Measurements from ENCODE around the gene ALK. TPM values are rescaled to one million over a fixed set of nuclear protein-coding genes. Genes with fewer than 3 reads are reported as not detected.

Gene ALK
- total RNA-seq, 2 donors from 2014 or later, result 0.16 to 0.26 TPM

DNA sequence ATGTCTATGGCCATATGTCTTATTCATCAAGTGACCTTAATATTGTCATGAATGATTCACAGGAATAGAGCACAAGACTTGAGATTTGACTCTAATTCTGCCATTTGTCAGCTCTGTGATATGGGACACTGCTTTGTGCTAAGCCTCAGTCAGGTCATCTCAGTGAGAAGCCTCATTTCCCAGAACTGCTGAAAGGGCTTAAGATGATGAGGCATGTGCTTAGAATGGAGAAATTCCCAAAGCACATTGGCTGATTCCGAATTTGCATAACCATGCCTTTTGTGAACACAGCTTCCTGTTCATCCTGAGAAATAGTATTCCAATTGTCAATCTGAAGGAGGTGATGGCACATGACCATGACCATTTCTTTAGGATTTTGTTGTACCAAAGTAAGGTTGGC lies 218.1 kb downstream of the ALK start:
- Histone ChIP-seq H3K4me1 (no peaks in the 10 kb centered on the region), H3K27me3 (no peaks in the 10 kb centered on the region), H3K27ac (no peak overlapping the region), H3K9me3 (no peaks in the 10 kb centered on the region), H3K36me3 (no peaks in the 10 kb centered on the region), H3K4me3 (no peak overlapping the region)
- TF ChIP-seq, protein P1, sequence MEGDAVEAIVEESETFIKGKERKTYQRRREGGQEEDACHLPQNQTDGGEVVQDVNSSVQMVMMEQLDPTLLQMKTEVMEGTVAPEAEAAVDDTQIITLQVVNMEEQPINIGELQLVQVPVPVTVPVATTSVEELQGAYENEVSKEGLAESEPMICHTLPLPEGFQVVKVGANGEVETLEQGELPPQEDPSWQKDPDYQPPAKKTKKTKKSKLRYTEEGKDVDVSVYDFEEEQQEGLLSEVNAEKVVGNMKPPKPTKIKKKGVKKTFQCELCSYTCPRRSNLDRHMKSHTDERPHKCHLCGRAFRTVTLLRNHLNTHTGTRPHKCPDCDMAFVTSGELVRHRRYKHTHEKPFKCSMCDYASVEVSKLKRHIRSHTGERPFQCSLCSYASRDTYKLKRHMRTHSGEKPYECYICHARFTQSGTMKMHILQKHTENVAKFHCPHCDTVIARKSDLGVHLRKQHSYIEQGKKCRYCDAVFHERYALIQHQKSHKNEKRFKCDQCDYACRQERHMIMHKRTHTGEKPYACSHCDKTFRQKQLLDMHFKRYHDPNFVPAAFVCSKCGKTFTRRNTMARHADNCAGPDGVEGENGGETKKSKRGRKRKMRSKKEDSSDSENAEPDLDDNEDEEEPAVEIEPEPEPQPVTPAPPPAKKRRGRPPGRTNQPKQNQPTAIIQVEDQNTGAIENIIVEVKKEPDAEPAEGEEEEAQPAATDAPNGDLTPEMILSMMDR (IDR thresholded peaks at IDR 0.05), result no peak
- DNase-seq (ENCODE audit: low spot score), result no peak

DNA sequence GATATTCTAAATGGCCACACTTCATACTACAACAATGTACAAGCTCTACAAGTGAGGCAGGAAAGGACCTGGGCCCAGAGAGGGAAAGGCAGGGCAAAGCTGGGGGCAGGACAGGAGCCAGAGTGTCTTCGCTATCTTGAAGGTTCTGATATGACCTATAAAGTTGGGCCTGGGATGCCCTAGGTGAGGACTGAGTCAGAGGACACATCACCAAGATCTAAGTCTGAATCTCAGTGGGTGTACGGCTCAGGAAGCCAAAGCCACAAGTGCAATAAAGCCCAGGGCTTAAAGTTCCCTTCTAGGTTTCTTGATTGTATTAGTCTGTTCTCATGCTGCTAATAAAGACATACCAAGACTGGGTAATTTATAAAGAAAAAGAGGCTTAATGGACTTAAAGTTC lies 219.1 kb downstream of the ALK start:
- no peaks in the 10 kb centered on the region for H3K9me3 ChIP-seq
- TF ChIP-seq, protein P1 (IDR thresholded peaks at IDR 0.05), result no peak
- no peaks in the 10 kb centered on the region for H3K4me1 ChIP-seq
- H3K27ac ChIP-seq, result no peak overlapping the region
- H3K4me3 ChIP-seq, result no peak overlapping the region
- DNase-seq (ENCODE audit: low spot score), result no peak
- no peaks in the 10 kb centered on the region for H3K36me3 ChIP-seq
- no peaks in the 10 kb centered on the region for H3K27me3 ChIP-seq

DNA sequence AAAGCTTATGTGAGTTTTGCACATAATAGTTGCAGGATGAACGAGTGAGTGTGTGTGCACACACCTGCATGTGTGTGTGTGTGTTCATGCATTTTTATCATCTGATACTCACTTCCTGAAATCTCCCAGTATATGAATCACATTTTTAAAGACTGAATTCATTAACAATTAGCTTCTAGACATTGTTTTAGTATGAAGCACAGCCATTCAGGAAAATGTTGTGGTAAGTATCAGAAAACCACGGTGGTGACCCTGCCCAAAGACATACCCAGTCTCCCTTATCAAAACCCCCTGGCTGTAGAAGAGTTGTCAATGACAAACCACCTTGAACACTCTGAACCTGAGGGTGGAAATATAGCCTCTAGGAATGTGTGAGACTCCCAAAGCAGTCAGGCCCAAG lies 220.8 kb downstream of the ALK start:
- Histone ChIP-seq H3K4me3 (no peak overlapping the region), H3K36me3 (no peaks in the 10 kb centered on the region), H3K27ac (no peak overlapping the region), H3K27me3 (no peaks in the 10 kb centered on the region), H3K4me1 (no peaks in the 10 kb centered on the region), H3K9me3 (no peaks in the 10 kb centered on the region)
- DNase-seq (ENCODE audit: low spot score), result no peak
- TF ChIP-seq, protein P1 (IDR thresholded peaks at IDR 0.05), result no peak

DNA sequence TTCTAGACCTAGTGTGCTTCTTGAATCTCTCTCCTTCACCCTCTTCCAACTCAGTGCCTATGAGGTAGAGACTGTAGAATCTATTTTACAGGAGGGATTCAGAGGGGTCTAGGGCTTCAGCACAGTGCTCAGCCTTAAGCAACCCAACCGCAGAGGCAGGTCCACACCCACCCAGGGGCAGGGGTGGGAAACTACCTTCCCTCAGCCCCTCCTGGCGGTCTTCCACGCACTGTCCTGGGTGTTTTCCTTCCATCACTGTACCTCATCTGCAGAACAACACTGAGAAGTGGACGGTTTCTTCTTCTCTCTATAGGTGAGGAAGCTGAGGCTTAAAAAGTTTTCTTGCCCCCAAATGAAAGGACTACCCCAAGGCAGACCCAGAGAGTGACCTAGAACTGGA lies 222.3 kb downstream of the ALK start:
- Histone ChIP-seq H3K4me1 (no peaks in the 10 kb centered on the region), H3K27me3 (no peaks in the 10 kb centered on the region), H3K36me3 (no peaks in the 10 kb centered on the region), H3K9me3 (no peaks in the 10 kb centered on the region), H3K4me3 (no peak overlapping the region), H3K27ac (no peak overlapping the region)
- TF ChIP-seq, protein P1 (IDR thresholded peaks at IDR 0.05), result no peak
- DNase-seq (ENCODE audit: low spot score), result no peak

DNA sequence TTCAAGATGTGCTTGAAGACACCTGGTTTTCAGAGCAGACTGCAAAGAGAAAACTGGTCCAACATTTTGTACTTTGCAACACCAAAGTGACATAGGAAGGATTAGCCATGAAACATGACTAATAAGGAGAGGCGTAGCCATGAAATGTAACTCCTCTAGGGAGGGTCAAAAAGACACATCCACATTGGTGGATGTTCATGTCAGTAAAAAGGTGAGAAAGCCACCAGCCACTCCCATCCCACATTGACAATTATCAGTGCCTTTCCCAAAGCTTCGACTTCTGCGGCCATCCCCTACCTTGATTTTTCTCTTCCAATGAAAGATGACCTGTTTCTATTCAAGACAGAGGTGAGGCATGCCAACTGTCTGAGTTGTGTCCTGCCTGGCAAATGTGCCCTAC lies 223.2 kb downstream of the ALK start:
- no peak overlapping the region for H3K4me3 ChIP-seq
- H3K9me3 ChIP-seq, result no peaks in the 10 kb centered on the region
- no peak overlapping the region for H3K27ac ChIP-seq
- no peaks in the 10 kb centered on the region for H3K4me1 ChIP-seq
- no peak for DNase-seq (ENCODE audit: low spot score)
- H3K27me3 ChIP-seq, result no peaks in the 10 kb centered on the region
- TF ChIP-seq, protein P1 (IDR thresholded peaks at IDR 0.05), result no peak
- no peaks in the 10 kb centered on the region for H3K36me3 ChIP-seq

DNA sequence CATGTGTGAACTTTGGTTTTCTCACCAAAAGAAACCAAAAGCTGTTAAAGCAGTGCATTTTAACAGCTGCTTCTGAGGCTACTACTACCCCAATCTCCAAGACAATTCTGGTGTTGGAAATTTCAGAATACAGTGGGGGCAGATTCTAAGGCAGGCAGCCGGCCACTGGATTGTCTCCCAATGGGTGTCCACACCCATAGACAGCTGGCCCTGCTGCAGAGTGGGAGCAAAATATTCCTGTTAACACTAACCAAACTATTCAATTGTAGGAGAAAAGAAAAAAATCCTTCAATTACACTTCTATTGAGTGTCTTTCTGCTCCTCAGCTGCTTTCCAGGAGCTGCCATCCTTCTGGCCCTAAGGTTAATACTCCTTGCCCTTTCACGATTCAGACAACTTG lies 223.7 kb downstream of the ALK start:
- DNase-seq (ENCODE audit: low spot score), result no peak
- no peaks in the 10 kb centered on the region for H3K9me3 ChIP-seq
- TF ChIP-seq, protein P1 (IDR thresholded peaks at IDR 0.05), result no peak
- H3K4me1 ChIP-seq, result no peaks in the 10 kb centered on the region
- no peaks in the 10 kb centered on the region for H3K36me3 ChIP-seq
- no peaks in the 10 kb centered on the region for H3K27me3 ChIP-seq
- no peak overlapping the region for H3K27ac ChIP-seq
- no peak overlapping the region for H3K4me3 ChIP-seq

Data from right atrium auricular region (tissue), 2 donors.